Activated T-helper 1 cell treated with Interleukin-2 at 50 U/mL for 16 hours (primary cell): ENCODE measurements around the gene LOXL3.

ENCODE experiments used
- DNase-seq: peaks from one replicate; pipeline ENCODE4 v3.0.0-alpha.2; 2020; ENCODE audit warnings: low read depth

Gene LOXL3

GRCh38 chr2:74526649-74527230 is 27.0 kb downstream of the LOXL3 start:
- DNase-seq: no peak

- DNase-seq: no peak
Observed at GRCh38 chr2:74525717-74526648, 27.8 kb downstream of the LOXL3 start, which contains the start of gene DQX1. TSS of gene DQX1 (minus strand) at chr2:74526231. CDS start at chr2:74525729, 502 bp downstream.

- no peak for DNase-seq
Observed at GRCh38 chr2:74524955-74525716, 28.6 kb downstream of the LOXL3 start.

- no peak for DNase-seq
Observed at GRCh38 chr2:74524005-74524404, 29.7 kb downstream of the LOXL3 start.

GRCh38 chr2:74522516-74522915 is 31.2 kb downstream of the LOXL3 start:
- no peak for DNase-seq

GRCh38 chr2:74516650-74517049 is 37.1 kb downstream of the LOXL3 start:
- no peak for DNase-seq

GRCh38 chr2:74515981-74516633 is 37.6 kb downstream of the LOXL3 start:
- DNase-seq: peak; percentile 55

GRCh38 chr2:74515271-74515980 is 38.3 kb downstream of the LOXL3 start:
- no peak for DNase-seq

- no peak for DNase-seq
Observed at GRCh38 chr2:74514368-74515270, 39.1 kb downstream of the LOXL3 start, which contains the start of gene TLX2. TSS of gene TLX2 (plus strand) at chr2:74514450. CDS start at chr2:74514807, 357 bp downstream.

GRCh38 chr2:74513605-74514367 is 40.0 kb downstream of the LOXL3 start:
- no peak for DNase-seq

- no peak for DNase-seq
Observed at GRCh38 chr2:74512744-74513604, 40.8 kb downstream of the LOXL3 start.

GRCh38 chr2:74511104-74511989 is 42.4 kb downstream of the LOXL3 start:
- DNase-seq: no peak

GRCh38 chr2:74510272-74510671 is 43.5 kb downstream of the LOXL3 start:
- no peak for DNase-seq

- DNase-seq: no peak
Observed at GRCh38 chr2:74507926-74508520, 45.7 kb downstream of the LOXL3 start.

GRCh38 chr2:74507145-74507925 is 46.4 kb downstream of the LOXL3 start, which contains the start of gene PCGF1:
TSS of gene PCGF1 (minus strand) at chr2:74507695. CDS start at chr2:74507668, 27 bp downstream.
- peak; percentile 96 for DNase-seq
